Measurements from ENCODE around the gene PCDH19.

The PCDH19 gene

DNA sequence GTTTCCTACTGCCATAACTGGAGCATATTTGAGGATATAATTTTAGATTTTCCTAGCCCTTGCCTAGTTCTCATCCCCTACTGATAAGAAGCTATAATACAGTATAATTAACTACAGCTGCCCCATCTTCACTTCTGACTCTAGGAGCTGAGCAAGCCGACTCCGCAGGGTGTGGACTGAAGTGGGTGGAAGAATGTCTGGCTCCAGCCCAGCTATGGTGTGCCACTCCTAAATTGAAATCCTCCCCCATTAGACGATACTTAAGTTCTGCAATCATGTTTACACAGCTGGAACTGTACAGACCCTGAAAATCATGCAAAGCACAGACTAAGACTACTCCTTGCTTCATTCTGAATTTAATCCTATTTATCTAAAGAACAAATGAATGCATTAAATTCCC lies 93.1 kb downstream of the PCDH19 start:
- H3K27me3 ChIP-seq (ENCODE audit: control insufficient read depth in 2 of 2, insufficient read depth in 2 of 2, low read length in 2 of 2): peaks cover 0 to 3% of the 10 kb centered on the region in 2 donors
- no peaks in the 10 kb centered on the region for H3K9me3 ChIP-seq (ENCODE audit: control insufficient read depth in 2 of 2, low read length in 2 of 2)
- H3K36me3 ChIP-seq (ENCODE audit: control insufficient read depth in 2 of 2, insufficient read depth in 2 of 2, low read length in 2 of 2): no peaks in the 10 kb centered on the region
- H3K4me3 ChIP-seq (ENCODE audit: low read length in 2 of 2): no peak overlapping the region
- H3K27ac ChIP-seq (ENCODE audit: low read depth in 2 of 2, low read length in 2 of 2): no peak overlapping the region
- no peak overlapping the region for H3K9ac ChIP-seq (ENCODE audit: low read depth in 1 of 2, low read length in 2 of 2)
- H3K4me1 ChIP-seq (ENCODE audit: control insufficient read depth in 2 of 2, insufficient read depth in 2 of 2, low read length in 2 of 2): no peaks in the 10 kb centered on the region

DNA sequence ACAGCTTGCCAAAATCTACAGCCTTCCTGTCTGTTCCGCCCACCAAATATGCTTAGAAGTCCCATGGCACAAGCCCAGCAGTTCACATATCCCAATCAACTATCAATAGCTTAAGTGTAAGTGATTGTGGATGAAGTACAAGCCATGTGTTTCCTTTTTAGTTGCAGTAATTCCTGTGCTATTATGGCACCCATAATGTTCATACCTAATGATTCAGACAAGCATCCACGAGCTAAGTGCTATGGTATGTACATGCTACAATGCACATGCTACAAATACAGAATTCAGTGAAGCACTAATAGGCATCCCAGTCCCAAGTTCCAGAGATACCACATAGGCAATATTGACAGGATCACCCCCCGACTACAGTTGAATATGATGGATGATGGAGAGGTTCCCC lies 94.5 kb downstream of the PCDH19 start:
- H3K9me3 ChIP-seq (ENCODE audit: control insufficient read depth in 2 of 2, low read length in 2 of 2): no peaks in the 10 kb centered on the region
- no peak overlapping the region for H3K9ac ChIP-seq (ENCODE audit: low read depth in 1 of 2, low read length in 2 of 2)
- H3K27ac ChIP-seq (ENCODE audit: low read depth in 2 of 2, low read length in 2 of 2): no peak overlapping the region
- no peaks in the 10 kb centered on the region for H3K36me3 ChIP-seq (ENCODE audit: control insufficient read depth in 2 of 2, insufficient read depth in 2 of 2, low read length in 2 of 2)
- no peaks in the 10 kb centered on the region for H3K4me1 ChIP-seq (ENCODE audit: control insufficient read depth in 2 of 2, insufficient read depth in 2 of 2, low read length in 2 of 2)
- no peak overlapping the region for H3K4me3 ChIP-seq (ENCODE audit: low read length in 2 of 2)
- H3K27me3 ChIP-seq (ENCODE audit: control insufficient read depth in 2 of 2, insufficient read depth in 2 of 2, low read length in 2 of 2): peaks cover 0 to 3% of the 10 kb centered on the region in 2 donors

DNA sequence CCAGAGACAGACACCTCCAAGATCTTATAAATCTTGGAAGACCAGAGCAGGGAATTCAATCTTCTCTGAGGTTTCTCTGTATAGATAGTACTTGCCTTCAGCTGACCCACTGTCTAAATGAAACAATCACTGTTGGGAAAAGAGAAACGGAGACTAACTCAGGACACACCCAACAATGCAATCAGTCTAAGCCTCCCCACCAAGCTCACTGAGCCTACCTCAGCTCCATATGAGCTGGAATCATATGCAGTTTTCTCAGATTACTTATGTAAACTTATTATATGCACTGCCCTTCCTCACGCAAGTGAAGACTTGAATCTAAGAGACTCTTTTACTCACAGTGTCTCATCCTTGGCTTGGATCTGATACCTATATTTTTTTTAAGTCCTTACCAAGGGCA lies 110.5 kb downstream of the PCDH19 start:
- Histone ChIP-seq H3K27me3 (ENCODE audit: control insufficient read depth in 2 of 2, insufficient read depth in 2 of 2, low read length in 2 of 2) (peaks cover 0 to 4% of the 10 kb centered on the region in 2 donors), H3K36me3 (ENCODE audit: control insufficient read depth in 2 of 2, insufficient read depth in 2 of 2, low read length in 2 of 2) (no peaks in the 10 kb centered on the region), H3K9ac (ENCODE audit: low read depth in 1 of 2, low read length in 2 of 2) (no peak overlapping the region), H3K4me1 (ENCODE audit: control insufficient read depth in 2 of 2, insufficient read depth in 2 of 2, low read length in 2 of 2) (no peaks in the 10 kb centered on the region), H3K9me3 (ENCODE audit: control insufficient read depth in 2 of 2, low read length in 2 of 2) (no peaks in the 10 kb centered on the region), H3K27ac (ENCODE audit: low read depth in 2 of 2, low read length in 2 of 2) (no peak overlapping the region), H3K4me3 (ENCODE audit: low read length in 2 of 2) (no peak overlapping the region)

DNA sequence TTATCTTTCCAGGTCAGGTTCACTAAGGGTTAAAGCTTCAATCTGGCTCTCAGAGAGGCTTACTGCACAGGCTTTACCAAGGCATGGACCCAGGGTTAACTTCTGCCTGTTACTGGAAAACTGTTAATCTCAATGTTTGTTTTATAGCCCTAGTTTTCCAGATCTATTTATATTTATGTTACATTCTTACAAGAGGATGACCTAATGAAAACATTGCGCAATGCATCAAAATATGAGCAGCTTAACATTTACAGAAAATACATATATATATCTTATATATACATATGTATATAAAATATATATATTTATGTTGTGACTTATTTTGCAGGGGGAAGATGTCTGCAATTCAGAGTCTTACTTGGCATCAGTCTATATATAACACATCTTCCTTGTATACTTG lies 112.3 kb downstream of the PCDH19 start:
- H3K9me3 ChIP-seq (ENCODE audit: control insufficient read depth in 2 of 2, low read length in 2 of 2): no peaks in the 10 kb centered on the region
- no peak overlapping the region for H3K27ac ChIP-seq (ENCODE audit: low read depth in 2 of 2, low read length in 2 of 2)
- H3K36me3 ChIP-seq (ENCODE audit: control insufficient read depth in 2 of 2, insufficient read depth in 2 of 2, low read length in 2 of 2): no peaks in the 10 kb centered on the region
- H3K9ac ChIP-seq (ENCODE audit: low read depth in 1 of 2, low read length in 2 of 2): no peak overlapping the region
- no peak overlapping the region for H3K4me3 ChIP-seq (ENCODE audit: low read length in 2 of 2)
- no peaks in the 10 kb centered on the region for H3K27me3 ChIP-seq (ENCODE audit: control insufficient read depth in 2 of 2, insufficient read depth in 2 of 2, low read length in 2 of 2)
- no peaks in the 10 kb centered on the region for H3K4me1 ChIP-seq (ENCODE audit: control insufficient read depth in 2 of 2, insufficient read depth in 2 of 2, low read length in 2 of 2)

DNA sequence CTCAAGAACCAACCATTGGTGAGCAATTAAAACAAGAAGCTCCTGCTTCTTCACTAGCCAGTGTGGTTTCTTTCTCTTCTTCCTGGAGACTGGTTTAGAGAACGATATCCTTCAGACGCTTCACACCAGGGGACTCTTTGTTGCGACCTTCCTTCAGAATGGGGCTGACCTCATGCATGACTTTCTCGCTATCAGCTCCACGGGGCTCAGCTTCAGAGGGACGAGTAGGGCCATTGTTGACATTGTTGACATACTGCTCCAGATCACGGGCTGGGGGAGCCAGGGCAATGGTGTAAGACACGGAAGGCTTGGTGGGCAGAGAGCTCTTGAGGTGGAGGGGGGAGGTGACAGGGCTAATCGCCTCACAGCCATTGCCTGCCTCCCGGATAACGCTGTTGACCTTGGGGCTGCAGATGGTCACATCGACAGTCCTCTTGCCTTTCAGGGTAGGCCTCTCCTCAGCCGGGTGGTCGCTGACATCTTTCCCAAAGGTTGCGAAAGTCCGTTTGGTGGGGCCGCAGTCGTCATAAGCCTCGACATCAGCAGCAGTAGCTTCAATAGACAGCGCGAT lies 113.8 kb downstream of the PCDH19 start:
- Histone ChIP-seq H3K27ac (ENCODE audit: low read depth in 2 of 2, low read length in 2 of 2) (no peak overlapping the region), H3K4me3 (ENCODE audit: low read length in 2 of 2) (no peak overlapping the region), H3K27me3 (ENCODE audit: control insufficient read depth in 2 of 2, insufficient read depth in 2 of 2, low read length in 2 of 2) (peaks cover 0 to 4% of the 10 kb centered on the region in 2 donors), H3K4me1 (ENCODE audit: control insufficient read depth in 2 of 2, insufficient read depth in 2 of 2, low read length in 2 of 2) (no peaks in the 10 kb centered on the region), H3K9ac (ENCODE audit: low read depth in 1 of 2, low read length in 2 of 2) (no peak overlapping the region), H3K36me3 (ENCODE audit: control insufficient read depth in 2 of 2, insufficient read depth in 2 of 2, low read length in 2 of 2) (no peaks in the 10 kb centered on the region), H3K9me3 (ENCODE audit: control insufficient read depth in 2 of 2, low read length in 2 of 2) (no peaks in the 10 kb centered on the region)

DNA sequence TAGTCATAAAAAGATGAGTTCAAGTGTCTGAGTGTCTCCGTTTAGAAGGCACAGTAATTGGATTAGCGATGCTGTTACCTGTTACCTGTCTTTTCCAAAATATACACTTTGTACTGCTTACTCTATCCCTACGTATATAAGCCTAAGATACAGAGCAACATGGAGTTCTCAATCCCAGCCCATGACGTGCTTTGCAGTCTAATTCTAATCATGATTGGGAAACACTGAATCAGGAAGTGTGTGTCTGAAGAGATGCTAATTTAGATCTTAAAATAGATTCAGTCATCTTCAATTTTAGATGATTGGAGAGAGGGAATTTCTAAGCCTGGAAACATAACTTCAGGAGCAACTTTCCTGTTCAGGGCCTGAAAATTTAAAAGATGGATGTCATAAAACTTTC lies 115.1 kb downstream of the PCDH19 start:
- Histone ChIP-seq H3K4me3 (ENCODE audit: low read length in 2 of 2) (no peak overlapping the region), H3K9ac (ENCODE audit: low read depth in 1 of 2, low read length in 2 of 2) (no peak overlapping the region), H3K9me3 (ENCODE audit: control insufficient read depth in 2 of 2, low read length in 2 of 2) (no peaks in the 10 kb centered on the region), H3K27ac (ENCODE audit: low read depth in 2 of 2, low read length in 2 of 2) (no peak overlapping the region), H3K36me3 (ENCODE audit: control insufficient read depth in 2 of 2, insufficient read depth in 2 of 2, low read length in 2 of 2) (no peaks in the 10 kb centered on the region), H3K4me1 (ENCODE audit: control insufficient read depth in 2 of 2, insufficient read depth in 2 of 2, low read length in 2 of 2) (no peaks in the 10 kb centered on the region), H3K27me3 (ENCODE audit: control insufficient read depth in 2 of 2, insufficient read depth in 2 of 2, low read length in 2 of 2) (peaks cover 0 to 4% of the 10 kb centered on the region in 2 donors)

DNA sequence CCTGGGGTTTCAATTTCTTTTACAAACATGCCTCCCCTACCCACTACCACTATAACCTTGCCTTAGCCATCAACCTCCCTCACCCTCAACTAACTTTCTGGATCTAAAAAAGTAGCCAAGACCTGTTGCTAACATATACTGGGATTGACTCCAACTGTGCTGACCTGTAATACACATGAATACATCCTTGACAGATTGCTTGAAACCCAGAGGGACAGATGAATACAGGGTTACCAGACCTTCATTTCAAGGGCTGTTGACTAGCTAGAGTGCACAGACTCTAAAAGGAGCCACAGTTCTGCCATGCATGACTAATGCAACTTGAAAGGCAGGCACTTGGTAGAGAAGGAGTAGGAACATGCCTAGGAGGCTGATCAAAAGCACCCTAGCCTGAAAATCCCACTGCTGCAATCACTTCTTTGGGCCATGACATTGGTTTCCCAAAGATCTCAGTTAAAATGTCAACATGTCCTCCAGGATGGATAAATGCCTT lies 121.0 kb downstream of the PCDH19 start:
- H3K27ac ChIP-seq (ENCODE audit: low read depth in 2 of 2, low read length in 2 of 2): no peak overlapping the region
- no peaks in the 10 kb centered on the region for H3K36me3 ChIP-seq (ENCODE audit: control insufficient read depth in 2 of 2, insufficient read depth in 2 of 2, low read length in 2 of 2)
- peaks cover 0 to 4% of the 10 kb centered on the region in 2 donors for H3K27me3 ChIP-seq (ENCODE audit: control insufficient read depth in 2 of 2, insufficient read depth in 2 of 2, low read length in 2 of 2)
- no peak overlapping the region for H3K4me3 ChIP-seq (ENCODE audit: low read length in 2 of 2)
- no peaks in the 10 kb centered on the region for H3K4me1 ChIP-seq (ENCODE audit: control insufficient read depth in 2 of 2, insufficient read depth in 2 of 2, low read length in 2 of 2)
- H3K9ac ChIP-seq (ENCODE audit: low read depth in 1 of 2, low read length in 2 of 2): no peak overlapping the region
- H3K9me3 ChIP-seq (ENCODE audit: control insufficient read depth in 2 of 2, low read length in 2 of 2): no peaks in the 10 kb centered on the region

DNA sequence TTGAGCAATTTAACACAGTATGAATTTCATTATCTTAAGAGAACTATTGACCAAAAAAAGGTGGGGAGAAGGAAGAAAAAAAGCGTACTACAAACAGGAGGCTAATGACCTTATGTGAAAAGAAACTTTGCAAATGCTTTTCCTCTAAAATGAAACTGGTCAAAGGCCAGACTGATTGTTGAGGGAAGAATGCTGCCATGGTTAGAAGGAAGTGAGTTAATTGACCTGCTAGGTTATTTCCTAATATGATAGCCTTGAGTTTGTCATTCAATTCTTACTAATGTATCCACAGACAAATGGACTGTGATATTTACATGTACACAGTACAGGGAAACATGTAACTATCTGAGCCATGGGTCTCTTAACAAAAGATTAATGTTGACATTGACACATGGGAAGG lies 132.8 kb downstream of the PCDH19 start:
- Histone ChIP-seq H3K36me3 (ENCODE audit: control insufficient read depth in 2 of 2, insufficient read depth in 2 of 2, low read length in 2 of 2) (no peaks in the 10 kb centered on the region), H3K9me3 (ENCODE audit: control insufficient read depth in 2 of 2, low read length in 2 of 2) (no peaks in the 10 kb centered on the region), H3K27ac (ENCODE audit: low read depth in 2 of 2, low read length in 2 of 2) (no peak overlapping the region), H3K27me3 (ENCODE audit: control insufficient read depth in 2 of 2, insufficient read depth in 2 of 2, low read length in 2 of 2) (no peaks in the 10 kb centered on the region), H3K9ac (ENCODE audit: low read depth in 1 of 2, low read length in 2 of 2) (no peak overlapping the region), H3K4me1 (ENCODE audit: control insufficient read depth in 2 of 2, insufficient read depth in 2 of 2, low read length in 2 of 2) (no peaks in the 10 kb centered on the region), H3K4me3 (ENCODE audit: low read length in 2 of 2) (no peak overlapping the region)

DNA sequence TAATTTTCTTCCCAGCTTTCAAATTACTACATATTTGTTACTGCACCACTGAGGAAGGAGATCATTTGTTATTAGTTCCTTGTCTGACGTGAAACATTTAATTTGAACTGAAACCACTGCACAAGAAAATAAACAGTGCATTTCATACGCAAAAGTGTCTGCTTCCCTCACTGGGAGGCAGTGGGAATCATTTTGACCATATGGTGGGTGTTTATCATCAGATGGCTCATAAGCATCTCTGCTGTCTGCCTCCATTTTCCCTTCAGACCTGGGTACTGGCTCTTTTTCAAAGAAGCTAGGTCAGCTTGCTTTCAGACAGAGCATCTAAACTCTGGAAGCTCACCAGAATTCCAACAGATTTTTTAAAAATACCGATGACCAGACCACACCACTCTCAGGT lies 135.2 kb downstream of the PCDH19 start:
- Histone ChIP-seq H3K9ac (ENCODE audit: low read depth in 1 of 2, low read length in 2 of 2) (no peak overlapping the region), H3K36me3 (ENCODE audit: control insufficient read depth in 2 of 2, insufficient read depth in 2 of 2, low read length in 2 of 2) (no peaks in the 10 kb centered on the region), H3K4me3 (ENCODE audit: low read length in 2 of 2) (no peak overlapping the region), H3K27me3 (ENCODE audit: control insufficient read depth in 2 of 2, insufficient read depth in 2 of 2, low read length in 2 of 2) (no peaks in the 10 kb centered on the region), H3K27ac (ENCODE audit: low read depth in 2 of 2, low read length in 2 of 2) (no peak overlapping the region), H3K9me3 (ENCODE audit: control insufficient read depth in 2 of 2, low read length in 2 of 2) (no peaks in the 10 kb centered on the region), H3K4me1 (ENCODE audit: control insufficient read depth in 2 of 2, insufficient read depth in 2 of 2, low read length in 2 of 2) (no peaks in the 10 kb centered on the region)

DNA sequence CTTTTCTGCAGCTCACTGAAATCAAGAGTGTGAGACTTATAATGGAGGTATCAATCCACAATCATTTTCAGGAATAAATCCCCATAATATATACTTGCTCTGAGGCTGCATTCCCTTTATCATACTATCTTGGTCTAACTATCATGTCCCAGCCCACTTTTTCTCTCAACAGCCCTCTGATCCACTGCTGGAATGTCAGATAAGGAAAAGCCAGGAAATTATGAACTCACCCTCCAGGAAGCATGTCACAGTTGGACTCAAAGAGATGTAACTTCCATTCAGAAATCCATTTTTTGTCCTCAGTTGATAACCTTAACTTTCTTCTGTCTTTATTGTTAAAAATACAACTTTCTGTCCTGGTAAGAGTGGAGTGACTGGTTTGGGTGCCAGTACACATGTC lies 144.9 kb downstream of the PCDH19 start:
- Histone ChIP-seq H3K27me3 (ENCODE audit: control insufficient read depth in 2 of 2, insufficient read depth in 2 of 2, low read length in 2 of 2) (no peaks in the 10 kb centered on the region), H3K4me3 (ENCODE audit: low read length in 2 of 2) (no peak overlapping the region), H3K9ac (ENCODE audit: low read depth in 1 of 2, low read length in 2 of 2) (no peak overlapping the region), H3K36me3 (ENCODE audit: control insufficient read depth in 2 of 2, insufficient read depth in 2 of 2, low read length in 2 of 2) (no peaks in the 10 kb centered on the region), H3K9me3 (ENCODE audit: control insufficient read depth in 2 of 2, low read length in 2 of 2) (no peaks in the 10 kb centered on the region), H3K4me1 (ENCODE audit: control insufficient read depth in 2 of 2, insufficient read depth in 2 of 2, low read length in 2 of 2) (no peaks in the 10 kb centered on the region), H3K27ac (ENCODE audit: low read depth in 2 of 2, low read length in 2 of 2) (no peak overlapping the region)

DNA sequence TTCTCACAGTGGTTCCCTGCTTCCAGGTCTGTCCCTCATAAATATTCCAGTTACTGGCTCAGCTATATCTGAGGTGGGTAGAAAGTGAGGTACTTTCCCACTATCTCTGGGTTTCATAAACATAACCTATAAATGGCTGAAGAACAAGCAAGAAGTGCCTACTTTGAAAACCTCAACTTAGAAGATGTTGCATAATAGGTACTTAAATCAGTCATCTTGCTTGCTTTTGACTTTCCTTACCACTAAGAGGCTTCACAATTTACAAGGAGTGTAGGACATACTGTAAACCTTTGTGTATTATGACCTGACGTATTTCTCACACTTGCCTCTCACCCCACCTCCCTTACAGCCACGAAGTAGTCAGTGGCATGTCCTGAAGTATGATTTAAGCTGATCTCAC lies 145.9 kb downstream of the PCDH19 start:
- no peaks in the 10 kb centered on the region for H3K27me3 ChIP-seq (ENCODE audit: control insufficient read depth in 2 of 2, insufficient read depth in 2 of 2, low read length in 2 of 2)
- H3K9me3 ChIP-seq (ENCODE audit: control insufficient read depth in 2 of 2, low read length in 2 of 2): no peaks in the 10 kb centered on the region
- H3K9ac ChIP-seq (ENCODE audit: low read depth in 1 of 2, low read length in 2 of 2): no peak overlapping the region
- H3K4me3 ChIP-seq (ENCODE audit: low read length in 2 of 2): no peak overlapping the region
- H3K4me1 ChIP-seq (ENCODE audit: control insufficient read depth in 2 of 2, insufficient read depth in 2 of 2, low read length in 2 of 2): no peaks in the 10 kb centered on the region
- no peaks in the 10 kb centered on the region for H3K36me3 ChIP-seq (ENCODE audit: control insufficient read depth in 2 of 2, insufficient read depth in 2 of 2, low read length in 2 of 2)
- H3K27ac ChIP-seq (ENCODE audit: low read depth in 2 of 2, low read length in 2 of 2): no peak overlapping the region

All from mucosa of rectum (tissue), 2 donors.